ENCODE results near the gene LIN37.

LIN37 gene, protein sequence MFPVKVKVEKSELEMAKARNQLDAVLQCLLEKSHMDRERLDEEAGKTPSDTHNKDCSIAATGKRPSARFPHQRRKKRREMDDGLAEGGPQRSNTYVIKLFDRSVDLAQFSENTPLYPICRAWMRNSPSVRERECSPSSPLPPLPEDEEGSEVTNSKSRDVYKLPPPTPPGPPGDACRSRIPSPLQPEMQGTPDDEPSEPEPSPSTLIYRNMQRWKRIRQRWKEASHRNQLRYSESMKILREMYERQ

GRCh38 chr19:35748106-35749020, at the start of gene LIN37:
LIN37 (plus strand) TSS chr19:35748576; CDS start chr19:35748725, 149 bp downstream.
- peak; percentile 99 for DNase-seq

DNA sequence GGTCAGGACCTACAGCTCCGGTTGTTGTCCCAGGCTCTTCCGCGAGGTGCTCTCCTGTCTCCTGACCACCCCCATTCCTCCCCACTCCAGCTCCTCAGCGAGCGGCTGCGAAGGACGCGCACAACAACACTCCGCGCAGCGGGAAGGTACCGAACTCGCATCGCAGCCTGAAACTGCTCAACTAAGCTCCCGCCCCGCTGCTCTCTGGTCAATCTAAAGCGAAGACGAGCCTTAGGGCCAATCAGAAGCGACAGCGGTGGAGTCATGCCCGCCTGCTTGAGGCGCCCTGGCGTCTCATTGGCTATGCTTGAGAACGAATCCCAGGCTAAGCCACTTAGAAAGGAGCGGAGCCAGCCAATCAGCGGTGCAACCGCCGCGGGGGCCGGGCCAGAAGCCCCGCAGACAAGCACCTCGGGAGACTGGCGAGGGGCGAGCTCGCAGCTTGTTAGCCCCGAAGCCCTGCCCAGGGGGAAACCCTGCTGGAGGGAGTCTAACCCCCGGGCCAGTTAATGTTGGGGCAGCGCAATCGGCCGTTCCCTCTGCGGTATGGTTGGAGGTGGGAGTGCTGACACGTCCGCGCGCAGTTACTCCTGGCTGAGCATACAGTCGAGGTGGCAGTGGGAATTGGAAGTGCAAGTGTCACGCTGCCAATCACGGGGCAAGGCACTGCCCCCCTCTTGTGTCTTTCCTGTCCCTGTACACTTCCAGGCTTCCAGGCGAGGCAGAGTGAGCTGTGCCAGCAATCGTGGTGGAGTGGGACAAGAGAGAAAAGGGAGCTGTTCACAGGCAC, 46.0 kb upstream of the LIN37 start:
- DNase-seq, result peak; percentile 95

GRCh38 chr19:35703343-35703742, 45.0 kb upstream of the LIN37 start:
- no peak for DNase-seq

DNA sequence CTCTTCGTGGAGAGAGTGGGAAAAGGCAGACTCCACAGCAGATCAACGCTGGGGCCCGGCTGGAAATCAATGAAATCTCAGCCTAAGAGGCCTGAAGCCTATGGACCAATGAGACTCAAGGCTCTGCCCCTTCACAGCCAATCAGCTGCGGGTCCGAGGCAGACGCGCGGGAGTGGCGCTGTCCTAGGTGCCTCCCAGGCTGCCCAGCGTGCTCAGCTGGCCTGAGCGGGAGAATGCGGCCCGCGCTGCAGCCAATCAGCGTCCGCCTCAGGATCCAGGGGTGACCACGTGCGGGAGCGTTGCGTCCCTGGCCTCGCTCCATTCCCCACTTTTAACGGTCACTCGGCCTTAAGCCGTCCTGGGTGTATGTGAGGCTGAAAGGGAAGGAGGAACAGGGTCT, 44.2 kb upstream of the LIN37 start, which contains the start of gene ZBTB32:
ZBTB32 (plus strand) TSS at position 341 of the 400 bp plus-strand sequence. CDS start 10,069 bp downstream, outside the sequence.
- peak; percentile 58 for DNase-seq

DNA sequence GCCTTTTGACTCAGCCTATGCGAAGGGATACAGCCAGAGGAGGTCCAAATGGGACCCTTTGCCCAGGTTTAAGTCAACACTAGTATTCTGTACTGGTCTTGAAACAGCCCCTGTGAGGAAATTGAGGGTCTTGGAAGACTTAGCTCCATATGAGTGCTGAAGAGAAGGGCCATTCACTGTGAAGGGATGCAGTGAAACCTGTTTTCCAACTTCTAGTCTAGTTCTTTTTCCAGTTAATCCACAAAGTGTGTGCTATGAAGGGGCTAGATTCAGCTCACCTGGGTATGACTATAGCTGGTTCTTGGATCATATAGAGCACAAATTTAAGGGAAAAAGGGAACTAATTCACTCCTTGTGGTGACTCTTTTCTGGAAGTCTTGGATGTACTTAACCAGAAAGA, 40.0 kb upstream of the LIN37 start:
- DNase-seq, result no peak

DNA sequence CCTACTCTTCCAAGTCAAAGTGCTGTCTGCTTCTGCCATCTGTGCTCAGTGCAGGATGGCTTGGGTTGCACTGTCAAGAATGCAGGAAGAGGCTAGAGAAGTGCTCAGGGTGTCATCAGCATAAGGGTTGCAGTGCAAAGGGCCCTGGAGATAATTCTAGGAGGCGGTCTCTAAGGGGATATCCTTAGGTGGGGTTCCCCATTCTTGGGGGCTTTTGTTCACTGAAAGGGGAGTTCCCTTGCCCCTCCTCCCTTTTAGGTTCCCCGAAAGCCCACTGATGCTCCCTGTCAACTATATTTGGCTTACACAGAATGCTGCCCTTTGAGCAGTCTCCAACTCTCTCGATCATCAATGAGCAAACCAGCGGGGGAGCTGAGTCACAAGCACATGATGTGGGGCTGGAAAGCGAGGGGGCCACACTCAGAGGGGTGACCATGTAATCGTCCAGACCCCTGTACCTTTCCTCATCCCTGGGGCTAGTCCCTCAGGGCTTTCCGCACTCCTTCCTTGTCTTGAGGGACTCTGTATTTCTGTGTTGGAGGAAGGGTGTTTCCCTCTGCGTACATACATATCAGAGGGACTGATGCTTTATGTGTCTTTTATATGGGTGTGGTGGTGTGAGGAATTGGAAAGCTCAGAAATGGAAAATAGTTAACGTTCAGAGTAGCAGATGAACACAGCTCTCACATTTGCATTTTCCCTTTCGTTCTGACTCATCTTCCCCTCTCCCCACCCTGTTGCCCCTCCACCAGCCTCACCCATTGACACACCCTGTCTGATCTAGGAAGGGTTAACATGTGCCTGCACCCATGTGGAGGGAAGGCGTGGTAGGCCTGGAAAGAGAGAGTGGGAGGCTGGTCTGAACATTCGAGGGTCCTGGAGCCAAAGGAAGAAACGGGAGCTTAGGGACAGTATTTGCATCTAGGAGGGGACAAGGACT, 37.3 kb upstream of the LIN37 start:
- DNase-seq, result no peak

DNA sequence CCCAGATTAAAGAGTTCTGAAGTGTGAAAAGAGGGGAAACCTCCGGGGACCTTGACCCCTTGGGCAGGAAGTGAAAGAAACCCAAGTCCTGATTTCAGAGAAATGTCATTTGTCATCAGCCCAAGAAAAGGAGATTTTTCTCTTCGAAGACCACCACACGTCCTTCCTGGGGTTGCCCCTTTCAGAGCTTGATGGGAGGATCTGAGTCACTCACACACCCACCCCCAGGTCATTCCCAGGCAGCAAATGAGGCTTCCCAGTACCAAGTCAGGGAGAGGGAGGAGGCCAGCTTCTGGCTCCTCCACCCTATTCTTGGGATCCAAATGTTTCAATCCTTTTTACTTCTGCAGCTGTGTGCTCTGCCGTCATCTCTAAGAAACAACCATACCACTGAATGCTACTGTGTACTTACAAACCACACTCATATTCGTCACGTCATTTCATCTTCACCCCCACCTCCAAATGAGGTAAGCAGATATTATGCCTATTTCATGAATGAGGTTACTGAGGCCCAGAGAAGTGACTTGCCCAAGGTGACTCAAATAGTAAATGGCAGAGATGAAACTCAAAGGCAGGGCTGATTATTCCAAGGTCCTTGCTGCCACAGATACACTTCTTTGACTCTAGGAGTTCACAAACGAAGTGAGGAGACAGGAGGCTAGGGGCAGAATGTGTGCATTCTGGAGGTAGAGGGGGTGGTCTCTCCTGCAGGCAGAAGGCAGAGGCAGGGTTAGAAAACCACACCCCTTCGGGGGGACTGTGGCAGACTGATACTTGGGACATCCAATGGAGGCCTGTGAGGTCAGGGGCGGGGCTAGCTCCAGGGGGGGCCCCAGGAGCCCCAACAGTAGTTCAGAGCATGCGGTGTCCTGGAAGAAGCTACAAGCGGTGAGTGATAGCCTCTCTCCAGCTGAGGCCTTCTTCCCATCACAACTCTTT, 35.5 kb upstream of the LIN37 start:
- no peak for DNase-seq

DNA sequence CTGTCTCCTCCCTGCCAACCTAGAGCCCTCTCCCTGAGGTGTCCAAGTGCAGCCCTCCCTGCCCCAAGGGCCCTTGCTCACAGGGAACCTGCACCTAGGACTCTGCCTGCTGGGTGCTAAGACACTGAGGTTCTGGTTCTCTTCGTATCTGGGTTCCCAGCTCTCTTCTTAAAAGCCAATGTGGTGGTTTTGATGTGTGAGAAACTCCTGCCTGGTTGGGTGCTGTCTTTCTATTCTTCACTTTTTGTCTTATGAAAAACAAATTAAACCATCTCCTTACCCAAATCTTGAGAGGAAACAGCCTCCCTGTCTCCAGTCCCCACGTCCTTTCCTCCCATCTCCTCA, 34.9 kb upstream of the LIN37 start:
- no peak for DNase-seq

GRCh38 chr19:35713904-35714495, 34.4 kb upstream of the LIN37 start:
- DNase-seq, result no peak

- DNase-seq, result no peak
Observed at GRCh38 chr19:35714601-35715354, 33.6 kb upstream of the LIN37 start.

- DNase-seq, result no peak
Observed at GRCh38 chr19:35715355-35715809, 33.0 kb upstream of the LIN37 start.

- no peak for DNase-seq
Observed at GRCh38 chr19:35715981-35716800, 32.2 kb upstream of the LIN37 start.

DNA sequence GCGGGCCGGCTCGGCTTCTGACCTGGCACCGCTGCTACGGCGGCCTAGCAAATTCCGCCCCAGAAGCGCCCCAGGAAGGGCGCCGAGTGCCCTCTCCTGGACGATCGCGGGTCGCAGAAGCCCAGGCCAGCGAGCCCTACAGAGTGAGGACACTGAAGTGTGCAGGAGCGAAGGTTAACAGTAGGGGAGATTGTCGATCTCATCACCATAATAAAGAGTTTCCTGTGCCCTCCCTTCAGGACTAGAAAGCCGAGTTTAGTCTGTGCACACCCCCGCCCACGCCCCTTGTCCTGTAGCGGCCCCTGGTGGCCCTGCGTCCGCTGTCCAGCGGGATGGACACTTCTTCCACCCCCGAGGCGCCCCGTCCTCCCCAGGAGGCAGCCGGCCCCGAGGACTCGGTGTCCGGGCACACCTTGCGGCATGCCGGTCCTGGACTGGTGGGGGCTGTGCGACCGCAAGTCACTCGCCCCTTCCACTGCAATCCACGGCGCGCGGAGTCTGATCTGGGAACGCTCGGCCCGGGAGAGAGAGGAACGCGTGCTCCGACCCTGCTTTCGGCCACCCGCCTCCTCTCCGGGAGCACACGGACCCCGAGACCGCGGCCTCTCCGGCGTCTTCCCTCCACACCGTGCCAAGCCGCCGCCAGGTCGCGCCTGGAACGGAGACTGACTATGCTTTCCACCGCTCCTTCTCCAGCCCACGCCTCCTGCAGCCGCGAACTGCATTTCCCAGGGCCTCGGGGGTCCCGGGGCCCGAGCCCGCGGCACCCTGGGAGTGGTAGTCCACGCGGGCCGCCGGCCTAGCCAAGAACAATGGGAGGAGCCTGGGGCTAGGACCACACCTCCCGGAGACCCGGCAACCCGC, 31.3 kb upstream of the LIN37 start:
- peak; percentile 98 for DNase-seq

GRCh38 chr19:35717665-35718344, 30.6 kb upstream of the LIN37 start, which contains the start of gene KMT2B:
KMT2B (plus strand) TSS chr19:35718003; CDS start chr19:35718019, 16 bp downstream.
- no peak for DNase-seq

- peak; percentile 57 for DNase-seq
Observed at GRCh38 chr19:35718345-35719041, 29.9 kb upstream of the LIN37 start.

Data from right hindlimb (tissue), 1 donor.